Omental fat pad (tissue), 4 donors: Measurements from ENCODE around the gene GPR157. TPM values are rescaled to one million over a fixed set of nuclear protein-coding genes. Genes with fewer than 3 reads are reported as not detected.
"Not testable (repeated sequence)": the region's sequence is repeated elsewhere in the genome, so short reads cannot be mapped to it uniquely, and the experiment has no call there.

Experiments
- ATAC-seq: fragments of 150-250 bp; one replicate; pipeline ENCODE4 v1.9.1; 2016; ENCODE audit warnings: mild to moderate bottlenecking, moderate library complexity; ENCODE audit not compliant: low FRiP score
- DNase-seq: peaks from one replicate; pipeline ENCODE4 v3.0.0-alpha.2; 2019; ENCODE audit warnings: low spot score
- CTCF ChIP-seq, 3 donors: fragments of 450-650 bp; IDR thresholded peaks; one replicate each; pipeline ENCODE4 v1.5.1; 2016 to 2017; ENCODE audit warnings: antibody characterized with exemption in 3 of 3, mild to moderate bottlenecking in 3 of 3, moderate library complexity in 2 of 3
- total RNA-seq, 4 donors: library from RNA; depleted of rRNA; stranded (reverse); fragments of >200 nt; gene quantifications; one replicate each; pipeline ENCODE4 v1.1.0, GENCODE V29; 2016

GPR157 gene
- total RNA-seq, 4 donors from 2014 or later: 1.6 to 8.8 (median 6.9) TPM

GRCh38 chr1:9135073-9135836 is 6.4 kb upstream of the GPR157 start:
- ATAC-seq (no peak), DNase-seq (no peak)
- TF ChIP-seq CTCF (IDR thresholded peaks at IDR 0.05): no peak

- DNase-seq: no peak
- no peak for ATAC-seq
- TF ChIP-seq CTCF (IDR thresholded peaks at IDR 0.05): no peak
Measured at GRCh38 chr1:9133870-9134585, 5.1 kb upstream of the GPR157 start.

GRCh38 chr1:9129266-9130041 is 552 bp upstream of the GPR157 start:
- TF ChIP-seq CTCF (IDR thresholded peaks at IDR 0.05): no peak
- peak; percentile 82 for ATAC-seq

GRCh38 chr1:9128166-9128519 is 759 bp downstream of the GPR157 start:
- DNase-seq: no peak
- no peak for TF ChIP-seq CTCF (IDR thresholded peaks at IDR 0.05)

More at GRCh38 chr1:9129266-9130041, 552 bp upstream of the GPR157 start:
- peak; percentile 79 for DNase-seq

GRCh38 chr1:9127395-9128165 is 1.3 kb downstream of the GPR157 start:
- ATAC-seq (no peak), DNase-seq (no peak)
- TF ChIP-seq CTCF (IDR thresholded peaks at IDR 0.05): no peak

More at GRCh38 chr1:9128166-9128519, 759 bp downstream of the GPR157 start:
- ATAC-seq: peak; percentile 1

GRCh38 chr1:9126511-9126910 is 2.4 kb downstream of the GPR157 start:
- DNase-seq: no peak
- TF ChIP-seq CTCF (IDR thresholded peaks at IDR 0.05): no peak
- ATAC-seq: no peak

- DNase-seq, ATAC-seq: not testable (repeated sequence)
Measured at GRCh38 chr1:9125847-9126246, 3.1 kb downstream of the GPR157 start.
